Measurements from ENCODE around the gene PTPRD. TPM values are rescaled to one million over a fixed set of nuclear protein-coding genes. Genes with fewer than 3 reads are reported as not detected.
"Not testable (repeated sequence)": the region's sequence is repeated elsewhere in the genome, so short reads cannot be mapped to it uniquely, and the experiment has no call there.

Gene PTPRD
- total and polyA plus RNA-seq, 2 donors from 2014 or later: 6.4 to 78.9 TPM

- intact Hi-C loops (cut with DNase I): no loop called here
- Histone ChIP-seq H3K4me1 (ENCODE audit: control insufficient read depth in 2 of 3, insufficient read depth in 2 of 3, low read depth in 1 of 3, low read length in 3 of 3) (no peaks in the 10 kb centered on the region), H3K4me3 (ENCODE audit: low read length in 3 of 3) (no peak overlapping the region), H3K27me3 (ENCODE audit: control insufficient read depth, insufficient read depth, low read length) (no peaks in the 10 kb centered on the region), H3K9ac (ENCODE audit: low read length in 3 of 3) (no peak overlapping the region), H3K27ac (ENCODE audit: low read depth in 2 of 2, low read length in 2 of 2) (no peak overlapping the region), H3K9me3 (ENCODE audit: control insufficient read depth in 2 of 3, insufficient read depth in 1 of 3, low read length in 3 of 3) (no peaks in the 10 kb centered on the region), H3K36me3 (ENCODE audit: control insufficient read depth in 2 of 3, insufficient read depth in 3 of 3, low read length in 3 of 3) (no peaks in the 10 kb centered on the region)
- no peak for TF ChIP-seq CTCF (IDR thresholded peaks at IDR 0.05; ENCODE audit: borderline replicate concordance, extremely low read depth, insufficient read depth)
- FAIRE-seq (peak; percentile 51), DNase-seq (no peak)
Measured at GRCh38 chr9:8943392-8943791, 1669.4 kb downstream of the PTPRD start.

DNA sequence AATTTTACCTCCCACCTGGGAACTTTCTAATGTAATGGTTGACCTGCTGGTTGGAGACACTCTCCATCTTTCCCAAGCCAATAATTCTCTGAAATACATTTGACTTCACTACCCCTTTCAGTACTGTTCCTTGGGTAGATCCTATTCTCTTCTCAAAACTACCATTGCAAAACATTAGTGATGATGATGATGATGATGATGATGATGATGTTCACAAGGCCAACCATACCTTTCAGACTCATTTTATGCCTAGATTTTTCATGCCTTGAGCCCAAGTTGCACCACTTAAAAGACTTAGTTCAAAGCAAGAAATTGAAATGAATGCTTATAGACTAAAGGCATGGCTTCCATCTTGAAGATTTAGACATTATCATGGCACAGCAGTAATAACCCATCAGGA lies 1672.2 kb downstream of the PTPRD start:
- Histone ChIP-seq H3K4me1 (ENCODE audit: control insufficient read depth in 2 of 3, insufficient read depth in 2 of 3, low read depth in 1 of 3, low read length in 3 of 3) (no peaks in the 10 kb centered on the region), H3K9me3 (ENCODE audit: control insufficient read depth in 2 of 3, insufficient read depth in 1 of 3, low read length in 3 of 3) (no peaks in the 10 kb centered on the region), H3K4me3 (ENCODE audit: low read length in 3 of 3) (no peak overlapping the region), H3K36me3 (ENCODE audit: control insufficient read depth in 2 of 3, insufficient read depth in 3 of 3, low read length in 3 of 3) (no peaks in the 10 kb centered on the region), H3K27me3 (ENCODE audit: control insufficient read depth, insufficient read depth, low read length) (no peaks in the 10 kb centered on the region), H3K27ac (ENCODE audit: low read depth in 2 of 2, low read length in 2 of 2) (no peak overlapping the region), H3K9ac (ENCODE audit: low read length in 3 of 3) (no peak overlapping the region)
- TF ChIP-seq CTCF (IDR thresholded peaks at IDR 0.05; ENCODE audit: borderline replicate concordance, extremely low read depth, insufficient read depth): no peak
- no peak for DNase-seq
- intact Hi-C loops (cut with DNase I): no loop called here
- FAIRE-seq: no peak

DNA sequence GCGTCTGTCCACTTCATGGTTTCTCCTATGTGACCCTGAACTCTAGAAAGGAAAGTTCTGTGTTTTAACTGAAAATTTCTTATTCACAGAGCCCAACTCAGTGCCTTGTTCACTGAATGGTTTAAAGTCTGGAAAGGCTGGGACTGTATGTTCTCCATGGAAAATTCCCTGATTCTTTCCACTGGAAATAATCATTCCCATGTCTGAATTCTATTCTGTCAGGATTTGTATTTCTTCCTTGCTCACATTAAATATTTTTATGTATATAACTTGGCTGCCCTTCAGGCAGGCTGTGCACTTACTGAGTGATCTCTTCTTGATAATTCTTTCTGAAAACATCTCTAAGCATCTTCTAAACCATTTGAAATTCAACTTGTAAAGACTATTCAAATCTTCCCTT lies 1686.3 kb downstream of the PTPRD start:
- Histone ChIP-seq H3K4me3 (ENCODE audit: low read length in 3 of 3) (no peak overlapping the region), H3K9me3 (ENCODE audit: control insufficient read depth in 2 of 3, insufficient read depth in 1 of 3, low read length in 3 of 3) (no peaks in the 10 kb centered on the region), H3K27me3 (ENCODE audit: control insufficient read depth, insufficient read depth, low read length) (no peaks in the 10 kb centered on the region), H3K4me1 (ENCODE audit: control insufficient read depth in 2 of 3, insufficient read depth in 2 of 3, low read depth in 1 of 3, low read length in 3 of 3) (no peaks in the 10 kb centered on the region), H3K36me3 (ENCODE audit: control insufficient read depth in 2 of 3, insufficient read depth in 3 of 3, low read length in 3 of 3) (no peaks in the 10 kb centered on the region), H3K9ac (ENCODE audit: low read length in 3 of 3) (no peak overlapping the region), H3K27ac (ENCODE audit: low read depth in 2 of 2, low read length in 2 of 2) (no peak overlapping the region)
- FAIRE-seq: no peak
- no peak for DNase-seq
- intact Hi-C loops (cut with DNase I): no loop called here
- TF ChIP-seq CTCF (IDR thresholded peaks at IDR 0.05; ENCODE audit: borderline replicate concordance, extremely low read depth, insufficient read depth): no peak

DNA sequence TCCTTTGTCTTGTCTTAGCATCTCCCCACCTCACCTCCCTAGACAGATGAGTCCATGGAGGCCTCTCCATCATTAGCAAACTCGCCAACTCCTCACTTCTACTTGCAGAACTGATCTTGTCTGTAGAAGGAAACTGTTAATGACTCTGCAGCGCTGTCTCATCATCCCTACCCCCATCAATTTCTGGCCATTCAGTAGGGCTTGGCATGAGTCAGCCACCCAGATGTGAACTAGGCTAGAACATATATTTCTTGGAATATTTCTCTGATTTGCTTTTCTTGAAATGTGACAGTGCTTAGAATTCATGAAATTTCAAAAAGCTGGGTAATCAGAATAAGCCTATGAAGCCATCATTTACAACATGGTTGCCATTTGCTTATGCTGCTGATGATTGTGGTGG lies 1688.2 kb downstream of the PTPRD start:
- Histone ChIP-seq H3K9me3 (ENCODE audit: control insufficient read depth in 2 of 3, insufficient read depth in 1 of 3, low read length in 3 of 3) (no peaks in the 10 kb centered on the region), H3K4me3 (ENCODE audit: low read length in 3 of 3) (no peak overlapping the region), H3K27me3 (ENCODE audit: control insufficient read depth, insufficient read depth, low read length) (no peaks in the 10 kb centered on the region), H3K9ac (ENCODE audit: low read length in 3 of 3) (no peak overlapping the region), H3K27ac (ENCODE audit: low read depth in 2 of 2, low read length in 2 of 2) (no peak overlapping the region), H3K4me1 (ENCODE audit: control insufficient read depth in 2 of 3, insufficient read depth in 2 of 3, low read depth in 1 of 3, low read length in 3 of 3) (no peaks in the 10 kb centered on the region), H3K36me3 (ENCODE audit: control insufficient read depth in 2 of 3, insufficient read depth in 3 of 3, low read length in 3 of 3) (no peaks in the 10 kb centered on the region)
- DNase-seq (no peak), FAIRE-seq (no peak)
- intact Hi-C loops (cut with DNase I): no loop called here
- TF ChIP-seq CTCF (IDR thresholded peaks at IDR 0.05; ENCODE audit: borderline replicate concordance, extremely low read depth, insufficient read depth): no peak

DNA sequence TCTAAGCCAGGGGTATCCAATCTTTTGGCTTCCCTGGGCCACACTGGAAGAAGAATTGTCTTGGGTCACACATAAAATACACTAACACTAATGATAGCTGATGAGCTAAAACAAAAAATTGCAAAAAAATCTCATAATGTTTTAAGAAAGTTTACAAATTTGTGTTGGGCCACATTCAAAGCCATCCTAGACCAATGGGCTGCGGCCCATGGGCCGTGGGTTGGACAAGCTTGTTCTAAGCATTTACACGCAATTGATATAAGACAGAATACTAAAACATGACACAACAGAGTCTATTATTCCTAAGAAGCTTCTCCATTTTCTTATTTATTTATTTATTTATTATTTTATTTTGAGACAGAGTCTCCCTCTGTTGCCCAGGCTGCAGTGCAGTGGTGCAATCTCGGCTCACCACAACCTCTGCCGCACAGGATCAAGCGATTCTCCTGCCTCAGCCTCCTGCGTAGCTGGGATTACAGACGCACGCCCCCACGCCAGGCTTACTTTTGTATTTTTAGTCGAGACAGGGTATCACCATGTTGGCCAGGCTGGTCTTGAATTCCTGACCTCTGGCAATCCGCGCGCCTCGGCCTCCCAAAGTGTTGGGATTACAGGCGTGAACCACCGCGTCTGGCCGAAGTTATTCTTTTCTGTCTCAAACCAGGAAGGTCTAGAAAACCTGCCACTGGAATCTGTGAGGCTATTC lies 1692.2 kb downstream of the PTPRD start:
- H3K27me3 ChIP-seq (ENCODE audit: control insufficient read depth, insufficient read depth, low read length); intact Hi-C loops (cut with DNase I); DNase-seq; H3K27ac ChIP-seq (ENCODE audit: low read depth in 2 of 2, low read length in 2 of 2); FAIRE-seq; H3K4me1 ChIP-seq (ENCODE audit: control insufficient read depth in 2 of 3, insufficient read depth in 2 of 3, low read depth in 1 of 3, low read length in 3 of 3); H3K4me3 ChIP-seq (ENCODE audit: low read length in 3 of 3); H3K36me3 ChIP-seq (ENCODE audit: control insufficient read depth in 2 of 3, insufficient read depth in 3 of 3, low read length in 3 of 3); H3K9ac ChIP-seq (ENCODE audit: low read length in 3 of 3); H3K9me3 ChIP-seq (ENCODE audit: control insufficient read depth in 2 of 3, insufficient read depth in 1 of 3, low read length in 3 of 3): not testable (repeated sequence)

Measured in kidney (tissue), 14 donors.